HEK293T (cell line): ENCODE measurements around the gene SIX3.

ENCODE experiments used
- CTCF ChIA-PET: fragments of 350-600 bp; formaldehyde crosslinking; extraction: SDS; loops from one replicate; lab custom pipeline; 2021; ENCODE audit warnings: antibody characterized with exemption, inconsistent platforms; lab: Yijun Ruan, JAX
- POLR2A ChIA-PET: fragments of 350-600 bp; formaldehyde crosslinking; extraction: SDS; loops from one replicate; lab custom pipeline; 2020; ENCODE audit warnings: antibody characterized with exemption, inconsistent platforms; lab: Yijun Ruan, JAX
- DNase-seq: peaks from one replicate; pipeline ENCODE4 v3.0.0; 2012; ENCODE audit warnings: mixed read lengths; ENCODE audit errors: extremely low spot score
- ARNT ChIP-seq: fragments of 450-650 bp; IDR thresholded peaks from 2 replicates; pipeline ENCODE4 v1.6.1; 2017; ENCODE audit warnings: mild to moderate bottlenecking
- BHLHE40 ChIP-seq: fragments of 450-650 bp; IDR thresholded peaks from 2 replicates; pipeline ENCODE4 v1.6.1; 2016; ENCODE audit warnings: mild to moderate bottlenecking, moderate library complexity, borderline replicate concordance
- CTBP1 ChIP-seq: fragments of 450-650 bp; IDR thresholded peaks from 2 replicates; pipeline ENCODE4 v1.6.1; 2016; ENCODE audit warnings: borderline replicate concordance
- ELF4 ChIP-seq: fragments of 450-650 bp; IDR thresholded peaks from 2 replicates; pipeline ENCODE4 v1.6.1; 2017; ENCODE audit warnings: antibody characterized with exemption
- FOXA1 ChIP-seq: fragments of 450-650 bp; IDR thresholded peaks from 2 replicates; pipeline ENCODE4 v1.6.1; 2016; ENCODE audit warnings: mild to moderate bottlenecking
- FOXK2 ChIP-seq: fragments of 450-650 bp; IDR thresholded peaks from 2 replicates; pipeline ENCODE4 v1.6.1; 2016; ENCODE audit warnings: mild to moderate bottlenecking
- FOXM1 ChIP-seq: fragments of 450-650 bp; IDR thresholded peaks from 2 replicates; pipeline ENCODE4 v1.6.1; 2017; ENCODE audit warnings: mild to moderate bottlenecking, borderline replicate concordance
- HDGF ChIP-seq: fragments of 450-650 bp; IDR thresholded peaks from 2 replicates; pipeline ENCODE4 v1.6.1; 2017; ENCODE audit warnings: antibody characterized with exemption, borderline replicate concordance
- L3MBTL2 ChIP-seq: fragments of 450-650 bp; conservative IDR thresholded peaks from 2 replicates; pipeline ENCODE4 v1.6.1; 2016; ENCODE audit warnings: mild to moderate bottlenecking
- LEF1 ChIP-seq: fragments of 450-650 bp; IDR thresholded peaks from 2 replicates; pipeline ENCODE4 v1.6.1; 2017; ENCODE audit warnings: mild to moderate bottlenecking, borderline replicate concordance
- NFRKB ChIP-seq: fragments of 450-650 bp; IDR thresholded peaks from 2 replicates; pipeline ENCODE4 v1.6.1; 2016; ENCODE audit warnings: mild to moderate bottlenecking, moderate library complexity
- PKNOX1 ChIP-seq: fragments of 450-650 bp; IDR thresholded peaks from 2 replicates; pipeline ENCODE4 v1.6.1; 2016
- SP1 ChIP-seq: fragments of 450-650 bp; IDR thresholded peaks from 2 replicates; pipeline ENCODE4 v1.6.1; 2017
- SUZ12 ChIP-seq: fragments of 450-650 bp; IDR thresholded peaks from 2 replicates; pipeline ENCODE4 v1.6.1; 2016; ENCODE audit warnings: mild to moderate bottlenecking
- TARDBP ChIP-seq: fragments of 450-650 bp; IDR thresholded peaks from 2 replicates; pipeline ENCODE4 v1.6.1; 2016
- ZNF384 ChIP-seq: fragments of 450-650 bp; IDR thresholded peaks from 2 replicates; pipeline ENCODE4 v1.6.1; 2016

Gene SIX3

GRCh38 chr2:44930274-44931197, 11.0 kb upstream of the SIX3 start:
- no peak for TF ChIP-seq FOXA1
- no peak for TF ChIP-seq BHLHE40
- TF ChIP-seq LEF1 = no peak
- TF ChIP-seq PKNOX1 = no peak
- no peak for TF ChIP-seq ZNF384
- no peak for TF ChIP-seq FOXK2
- no peak for TF ChIP-seq ARNT
- TF ChIP-seq HDGF = no peak
- no peak for TF ChIP-seq SP1
- TF ChIP-seq TARDBP = no peak
- TF ChIP-seq ELF4 = no peak
- no peak for TF ChIP-seq CTBP1
- ChIA-PET CTCF (no interaction called here), POLR2A (no interaction called here)
- no peak for DNase-seq

- ChIA-PET CTCF (no interaction called here), POLR2A (no interaction called here)
- DNase-seq = no peak
- TF ChIP-seq FOXM1 = no peak
- TF ChIP-seq NFRKB = no peak
- TF ChIP-seq ELF4 = no peak
- TF ChIP-seq SP1 = no peak
- no peak for TF ChIP-seq TARDBP
- no peak for TF ChIP-seq PKNOX1
- TF ChIP-seq SUZ12 = no peak
- no peak for TF ChIP-seq L3MBTL2
- no peak for TF ChIP-seq CTBP1
- no peak for TF ChIP-seq BHLHE40
- TF ChIP-seq ZNF384 = no peak
- no peak for TF ChIP-seq FOXA1
These were observed 10.2 kb upstream of the SIX3 start for GRCh38 chr2:44931198-44931780.

GRCh38 chr2:44932079-44932478, 9.4 kb upstream of the SIX3 start:
- TF ChIP-seq ZNF384 = no peak
- TF ChIP-seq ARNT = no peak
- no peak for TF ChIP-seq SP1
- POLR2A ChIA-PET = no interaction called here
- CTCF ChIA-PET = no interaction called here
- DNase-seq = no peak

GRCh38 chr2:44932564-44933392, 8.7 kb upstream of the SIX3 start:
- ChIA-PET POLR2A (no interaction called here), CTCF (no interaction called here)
- no peak for TF ChIP-seq SP1
- no peak for TF ChIP-seq CTBP1
- no peak for TF ChIP-seq SUZ12
- TF ChIP-seq ZNF384 = no peak
- no peak for TF ChIP-seq TARDBP
- TF ChIP-seq L3MBTL2 = no peak
- TF ChIP-seq ELF4 = no peak
- no peak for TF ChIP-seq FOXA1
- no peak for TF ChIP-seq HDGF
- no peak for TF ChIP-seq BHLHE40
- TF ChIP-seq FOXK2 = no peak
- no peak for TF ChIP-seq PKNOX1
- TF ChIP-seq NFRKB = no peak
- no peak for TF ChIP-seq LEF1
- no peak for DNase-seq

- CTCF ChIA-PET = no interaction called here
- no peak for DNase-seq
- POLR2A ChIA-PET = no interaction called here
- TF ChIP-seq SP1 (no peak), L3MBTL2 (no peak), TARDBP (no peak), CTBP1 (no peak), HDGF (no peak), BHLHE40 (no peak), SUZ12 (no peak), NFRKB (no peak), PKNOX1 (no peak), FOXK2 (no peak), FOXM1 (no peak)
These were observed 8.0 kb upstream of the SIX3 start for GRCh38 chr2:44933434-44933951.
